ENCODE data around the gene SLX4IP.

DNA sequence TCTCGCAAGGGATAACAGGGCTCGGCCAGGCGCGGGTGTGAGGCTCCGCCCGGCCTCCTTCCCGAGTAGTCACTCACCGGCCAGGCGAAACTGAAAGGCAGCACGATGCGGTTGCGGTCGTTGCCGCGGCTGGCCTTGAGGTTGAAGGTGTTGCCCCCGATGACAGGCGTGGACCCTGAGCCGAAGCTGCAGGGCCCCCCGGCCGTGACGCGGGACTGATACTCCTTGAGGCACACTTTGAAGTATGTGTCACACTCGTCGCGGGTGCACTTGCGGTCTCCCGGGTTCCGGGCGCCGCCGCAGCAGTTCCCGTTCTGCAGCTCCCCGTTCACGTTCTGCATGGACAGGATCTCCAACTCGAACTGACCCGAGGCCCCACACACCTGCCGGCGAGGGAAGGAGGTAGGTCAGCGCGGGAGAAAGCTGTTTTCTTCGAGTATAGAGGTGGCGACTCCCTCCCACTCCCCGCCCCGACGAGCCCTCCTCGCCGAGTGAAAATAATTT lies 237.6 kb downstream of the SLX4IP start:
- TF ChIP-seq, protein P1, sequence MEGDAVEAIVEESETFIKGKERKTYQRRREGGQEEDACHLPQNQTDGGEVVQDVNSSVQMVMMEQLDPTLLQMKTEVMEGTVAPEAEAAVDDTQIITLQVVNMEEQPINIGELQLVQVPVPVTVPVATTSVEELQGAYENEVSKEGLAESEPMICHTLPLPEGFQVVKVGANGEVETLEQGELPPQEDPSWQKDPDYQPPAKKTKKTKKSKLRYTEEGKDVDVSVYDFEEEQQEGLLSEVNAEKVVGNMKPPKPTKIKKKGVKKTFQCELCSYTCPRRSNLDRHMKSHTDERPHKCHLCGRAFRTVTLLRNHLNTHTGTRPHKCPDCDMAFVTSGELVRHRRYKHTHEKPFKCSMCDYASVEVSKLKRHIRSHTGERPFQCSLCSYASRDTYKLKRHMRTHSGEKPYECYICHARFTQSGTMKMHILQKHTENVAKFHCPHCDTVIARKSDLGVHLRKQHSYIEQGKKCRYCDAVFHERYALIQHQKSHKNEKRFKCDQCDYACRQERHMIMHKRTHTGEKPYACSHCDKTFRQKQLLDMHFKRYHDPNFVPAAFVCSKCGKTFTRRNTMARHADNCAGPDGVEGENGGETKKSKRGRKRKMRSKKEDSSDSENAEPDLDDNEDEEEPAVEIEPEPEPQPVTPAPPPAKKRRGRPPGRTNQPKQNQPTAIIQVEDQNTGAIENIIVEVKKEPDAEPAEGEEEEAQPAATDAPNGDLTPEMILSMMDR (IDR thresholded peaks at IDR 0.05): no peak
- peak in 1 of 2 donors; percentile 36 for TF ChIP-seq POLR2A (IDR thresholded peaks at IDR 0.05)
